HG02852 (cell line): ENCODE results near the gene SDF2L1.
"Not testable (repeated sequence)": the region's sequence is repeated elsewhere in the genome, so short reads cannot be mapped to it uniquely, and the experiment has no call there.

Experiments used
- ATAC-seq: cut with Tn5 transposase; IDR thresholded peaks from one replicate; pipeline ENCODE4 v1.9.1; 2021; ENCODE audit warnings: mild to moderate bottlenecking, moderate library complexity; ENCODE audit not compliant: unreplicated experiment

Gene SDF2L1

DNA sequence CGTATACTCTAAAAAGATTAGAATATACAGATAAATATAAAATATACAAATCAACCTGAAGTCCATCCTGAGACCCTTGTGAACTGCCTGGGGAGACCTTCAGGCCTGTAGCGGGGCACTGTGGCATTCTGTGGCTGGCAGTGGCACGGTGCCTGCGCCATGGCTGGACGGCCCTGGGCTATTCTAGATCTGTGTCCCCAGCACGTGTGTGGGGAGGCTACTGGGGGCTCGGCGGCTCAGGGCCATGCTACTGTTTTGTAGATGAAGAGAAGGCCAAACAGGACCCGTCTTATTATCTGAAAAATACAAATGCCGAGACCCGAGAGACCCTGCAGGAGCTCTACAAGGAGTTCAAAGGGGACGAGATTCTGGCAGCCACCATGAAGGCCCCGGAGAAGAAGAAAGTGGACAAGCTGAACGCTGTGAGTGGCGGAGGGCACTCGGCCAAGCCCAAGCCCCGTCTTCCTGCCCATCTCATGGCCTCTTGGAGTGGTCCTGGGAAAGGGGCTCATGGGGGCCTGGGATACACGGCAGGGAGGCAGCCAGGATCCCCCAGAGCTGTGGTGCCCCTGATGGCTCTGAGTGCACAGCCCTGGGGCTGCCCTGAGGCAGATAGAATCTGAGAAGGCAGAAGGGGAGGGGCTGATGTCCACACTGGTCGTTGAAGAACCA lies 42.5 kb downstream of the SDF2L1 start:
- ATAC-seq, result no peak

DNA sequence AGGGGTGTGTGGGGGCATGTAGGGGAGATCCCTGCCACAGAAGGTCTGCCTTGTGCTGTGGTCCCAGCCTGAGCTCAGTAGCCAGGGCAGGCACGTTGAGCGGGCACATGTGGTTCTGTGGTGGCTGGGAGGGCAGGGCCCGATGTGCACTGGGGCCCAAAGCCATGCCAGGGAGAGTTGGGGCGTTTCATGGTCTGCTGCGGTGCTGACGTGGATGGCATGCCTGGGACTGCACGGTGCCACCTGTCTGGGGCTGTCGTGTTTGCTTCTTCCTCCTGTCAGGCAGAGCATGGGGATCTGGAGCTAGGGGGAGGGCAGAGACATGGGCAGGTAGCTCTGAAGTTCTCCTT lies 43.0 kb downstream of the SDF2L1 start:
- ATAC-seq, result no peak

DNA sequence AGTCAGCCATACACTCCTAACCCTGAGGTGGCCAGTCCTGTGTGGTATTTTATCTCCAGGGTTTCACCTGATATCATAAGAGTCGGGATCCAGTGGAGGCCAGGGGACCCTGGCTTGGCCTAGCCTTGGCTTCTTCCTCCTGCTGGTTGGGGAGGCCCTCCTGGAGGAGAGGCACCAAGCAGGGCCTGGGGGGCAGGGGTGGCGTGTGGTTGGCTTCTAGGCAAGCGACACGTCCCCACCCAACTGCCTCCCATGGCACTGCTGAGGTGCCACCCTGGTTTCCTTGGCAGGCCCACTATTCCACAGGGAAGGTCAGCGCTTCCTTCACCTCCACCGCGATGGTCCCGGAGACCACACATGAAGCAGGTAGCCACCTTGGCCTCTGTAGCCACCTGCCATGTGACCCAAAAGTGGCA lies 44.1 kb downstream of the SDF2L1 start:
- no peak for ATAC-seq

DNA sequence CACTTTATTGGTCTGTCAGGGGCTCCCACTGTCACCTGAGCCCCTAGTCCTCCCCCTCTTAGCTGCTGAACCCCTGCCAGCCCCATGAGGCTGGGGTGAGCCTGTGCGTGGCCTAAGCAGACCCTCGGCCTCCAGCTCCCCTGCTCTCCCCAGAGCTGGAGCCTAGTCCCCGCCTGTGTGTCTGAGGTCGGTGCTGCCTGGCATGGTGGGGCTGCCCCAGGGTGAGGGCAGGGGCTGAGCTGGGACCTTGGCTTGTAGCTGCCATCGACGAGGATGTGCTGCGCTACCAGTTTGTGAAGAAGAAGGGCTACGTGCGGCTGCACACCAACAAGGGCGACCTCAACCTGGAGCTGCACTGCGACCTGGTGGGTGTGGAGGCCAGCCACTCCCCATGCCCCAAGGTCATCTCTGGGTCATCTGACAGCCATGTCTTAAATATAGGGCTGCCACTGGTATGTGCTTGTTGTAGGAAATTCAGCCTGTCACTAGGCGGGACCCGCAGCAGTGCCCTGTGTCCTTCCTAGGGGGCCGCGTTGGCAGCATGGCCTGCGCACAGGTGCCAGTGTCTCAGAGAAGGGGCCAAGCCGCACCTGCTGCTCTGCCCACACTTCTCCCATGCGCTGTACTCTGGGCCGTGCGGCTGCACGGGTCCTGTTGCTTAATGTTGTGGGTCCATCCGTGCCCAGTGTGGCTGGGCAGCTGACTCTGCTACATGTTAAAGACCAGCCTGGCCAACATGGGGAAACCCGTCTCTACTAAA lies 44.7 kb downstream of the SDF2L1 start:
- no peak for ATAC-seq

DNA sequence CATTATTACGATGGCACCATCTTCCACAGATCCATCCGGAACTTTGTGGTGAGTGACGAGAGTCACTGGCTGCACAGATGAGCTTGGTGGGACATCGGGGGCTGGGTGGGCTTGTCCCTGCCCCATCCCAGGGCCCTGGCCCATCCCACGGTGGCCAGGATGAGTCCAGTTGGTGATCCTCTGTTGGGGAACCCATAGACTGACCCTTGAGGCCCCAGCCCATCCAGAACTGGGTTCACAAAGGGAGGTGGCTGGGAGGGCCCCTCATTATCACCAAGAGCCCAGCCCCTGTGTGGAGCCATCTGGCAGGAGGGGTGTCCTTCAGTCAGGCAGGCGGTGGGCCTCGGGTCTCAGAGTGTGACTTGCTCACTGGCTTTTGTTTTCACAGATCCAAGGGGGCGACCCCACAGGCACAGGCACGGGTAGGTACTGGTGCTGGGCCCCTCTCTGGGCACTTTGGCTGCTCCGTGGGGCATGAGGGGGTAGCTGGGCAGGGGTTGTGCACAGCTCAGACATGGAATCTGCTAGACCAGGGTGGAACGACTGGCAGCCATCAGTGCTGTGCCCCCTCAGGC lies 45.7 kb downstream of the SDF2L1 start:
- ATAC-seq, result no peak

DNA sequence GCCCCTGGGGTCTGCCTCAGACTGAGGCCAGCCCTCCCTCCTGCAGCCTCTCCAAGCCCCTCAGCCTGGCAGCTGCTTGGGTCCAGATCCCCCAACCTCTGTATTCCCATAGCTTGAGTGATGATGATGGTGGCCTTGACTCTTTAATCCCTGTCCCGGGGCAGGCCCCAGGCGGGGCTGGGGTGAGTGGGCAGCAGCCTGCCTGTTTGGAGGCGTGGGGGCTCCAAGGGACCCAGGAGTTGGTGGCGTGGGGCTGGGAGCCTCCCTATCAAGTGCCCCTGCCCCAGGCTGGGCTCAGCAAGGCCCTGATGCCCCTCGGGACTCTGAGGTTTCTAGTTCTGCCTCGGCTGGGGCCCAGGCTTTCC lies 46.2 kb downstream of the SDF2L1 start:
- no peak for ATAC-seq

DNA sequence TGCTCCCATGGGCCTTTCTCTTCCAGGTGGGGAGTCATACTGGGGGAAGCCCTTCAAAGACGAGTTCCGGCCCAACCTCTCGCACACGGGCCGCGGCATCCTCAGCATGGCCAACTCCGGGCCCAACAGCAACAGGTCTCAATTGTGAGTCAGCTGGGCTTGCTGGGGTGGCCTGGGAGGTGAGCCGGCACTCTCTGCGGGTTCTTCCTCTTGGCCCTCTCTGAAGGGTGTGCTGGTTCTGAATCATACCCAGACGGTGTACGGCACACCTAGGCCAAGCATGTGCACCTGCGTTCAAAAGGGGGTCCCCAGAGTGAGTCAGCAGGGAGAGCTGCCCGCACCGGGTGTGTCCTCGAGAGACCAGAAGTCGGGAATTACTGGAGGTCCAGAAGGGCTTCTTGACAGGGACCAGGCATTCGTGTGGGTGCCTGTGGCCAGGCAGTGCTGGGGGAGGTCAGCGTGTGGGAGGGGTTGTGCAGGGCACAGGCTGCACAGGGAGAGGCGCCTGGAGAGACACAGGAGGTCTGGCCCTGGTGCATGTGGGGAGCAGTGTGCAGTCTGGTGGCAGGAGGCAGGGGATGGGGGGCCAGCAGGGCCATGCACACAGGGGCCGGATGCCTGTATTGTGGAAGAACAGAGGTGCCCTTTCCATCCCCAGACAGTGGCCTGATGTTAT lies 46.7 kb downstream of the SDF2L1 start:
- no peak for ATAC-seq

DNA sequence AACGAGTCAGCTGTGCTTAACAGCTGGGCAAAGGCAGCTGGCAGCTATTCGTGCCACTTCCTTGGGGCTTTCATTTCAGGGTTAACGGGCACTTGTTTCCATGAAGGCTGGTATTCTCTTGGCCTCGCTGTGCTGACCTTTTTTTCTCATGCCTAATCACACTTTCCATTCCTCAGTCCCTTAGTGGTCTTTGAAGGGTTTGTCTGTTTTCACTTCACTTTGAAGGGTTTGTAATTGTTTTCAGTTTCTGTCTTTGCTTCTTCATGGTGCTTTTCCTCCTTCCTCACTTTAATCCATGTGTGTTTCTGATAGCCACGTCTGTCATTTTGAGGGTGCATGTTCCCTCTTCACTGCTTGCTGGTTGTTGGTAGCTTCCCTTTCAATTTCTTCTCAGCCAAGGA lies 48.3 kb downstream of the SDF2L1 start:
- ATAC-seq, result no peak

DNA sequence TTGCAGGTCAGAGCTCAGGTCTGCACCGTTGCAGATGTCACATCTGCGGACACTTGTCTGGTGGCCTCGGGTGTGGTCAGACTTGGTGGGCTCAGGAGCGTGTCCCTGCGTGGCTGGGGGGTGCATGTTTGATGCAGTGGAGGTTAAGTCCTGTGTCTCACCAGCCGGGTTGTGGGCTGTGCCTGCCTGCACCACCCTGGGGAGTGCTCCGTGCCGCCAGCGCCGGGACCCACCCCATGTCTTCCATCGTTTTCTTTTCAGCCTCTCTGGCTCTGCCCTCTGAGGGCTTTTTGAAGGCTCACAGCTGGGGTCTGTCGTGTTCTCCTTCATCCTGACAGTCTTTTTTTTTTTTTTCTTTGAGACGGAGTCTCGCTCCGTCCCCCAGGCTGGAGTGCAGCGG lies 49.7 kb downstream of the SDF2L1 start:
- ATAC-seq, result no peak

DNA sequence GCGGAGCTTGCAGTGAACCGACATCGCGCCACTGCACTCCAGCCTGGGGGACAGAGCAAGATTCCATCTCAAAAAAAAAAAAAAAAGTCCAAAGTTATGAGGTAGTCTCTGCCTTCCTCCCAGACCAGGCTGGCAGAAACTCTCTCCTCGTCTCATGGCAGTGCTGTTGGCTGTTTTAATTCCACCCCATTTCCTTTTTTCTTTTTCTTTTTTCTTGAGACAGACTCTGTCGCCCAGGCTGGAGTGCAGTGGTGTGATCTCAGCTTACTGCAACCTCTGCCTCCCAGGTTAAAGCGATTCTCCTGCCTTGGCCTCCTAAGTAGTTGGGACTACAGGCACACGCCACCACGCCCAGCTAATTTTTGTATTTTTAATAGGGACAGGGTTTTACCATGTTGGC lies 50.8 kb downstream of the SDF2L1 start:
- ATAC-seq, result not testable (repeated sequence)

DNA sequence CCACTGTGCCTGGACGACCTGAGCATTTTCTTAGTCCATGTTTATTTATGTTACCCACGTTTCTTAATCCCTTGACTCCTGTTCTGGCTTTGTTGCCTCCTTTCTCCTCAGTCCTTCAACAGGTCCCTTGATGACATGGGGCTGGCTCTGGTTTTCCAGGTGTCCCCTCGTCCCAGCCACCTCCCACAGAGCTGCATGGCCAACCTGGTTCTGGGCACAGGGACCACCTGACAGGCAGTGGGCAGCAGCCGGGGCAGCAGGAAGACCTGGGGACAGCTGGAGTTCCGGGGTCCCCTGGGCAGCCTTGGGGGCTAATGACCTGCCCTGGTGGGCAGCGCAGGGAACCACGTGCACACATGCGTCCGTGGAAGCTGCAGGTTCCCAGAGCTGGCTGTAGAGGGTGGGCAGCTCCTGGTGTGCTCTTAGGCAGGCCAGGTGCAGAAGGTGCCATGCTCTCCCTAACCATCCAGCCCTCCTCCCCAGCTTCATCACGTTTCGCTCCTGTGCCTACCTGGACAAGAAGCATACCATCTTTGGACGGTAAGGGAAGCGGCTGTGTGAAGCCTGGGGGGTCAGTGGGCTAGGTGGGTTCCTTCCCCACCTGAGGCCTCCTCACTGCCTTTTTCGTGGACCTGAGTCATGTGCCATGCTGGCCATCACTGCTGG lies 51.4 kb downstream of the SDF2L1 start:
- no peak for ATAC-seq
